GM12878 (cell line): ENCODE data around the gene KLK2. TPM values are rescaled to one million over a fixed set of nuclear protein-coding genes. Genes with fewer than 3 reads are reported as not detected.

Experiments used
- ATAC-seq: fragments of 200-7000 bp; cut with Tn5 transposase; 3 replicates; pipeline ENCODE4 v1.9.1; 2020; ENCODE audit warnings: mild to moderate bottlenecking, moderate library complexity
- BruUV-seq: library from RNA; stranded (reverse); fragments of 400-500 nt; replicated peaks from 2 replicates; lab custom pipeline; 2021; lab: Mats Ljungman, UMichigan
- CTCF ChIA-PET: fragments of 300-600 bp; sonication (Branson Sonifier 250); formaldehyde crosslinking; extraction: SDS; loops from one replicate; lab custom pipeline; 2021; ENCODE audit warnings: inconsistent platforms; lab: Yijun Ruan, JAX
- POLR2A ChIA-PET: fragments of 350-600 bp; formaldehyde crosslinking; extraction: SDS; loops from one replicate; lab custom pipeline; 2021; ENCODE audit warnings: inconsistent platforms; lab: Charles Lee
- RAD21 ChIA-PET: fragments of 300-600 bp; sonication (Branson Sonifier 250); formaldehyde crosslinking; loops from one replicate; lab custom pipeline; 2023; ENCODE audit warnings: antibody characterized with exemption; ENCODE audit not compliant: unreplicated experiment; lab: Charles Lee
- SMC1A ChIA-PET: fragments of 300-600 bp; sonication (Branson Sonifier 250); formaldehyde crosslinking; loops from one replicate; lab custom pipeline; 2023; ENCODE audit not compliant: unreplicated experiment, uncharacterized antibody; lab: Charles Lee
- DNase-seq: peaks from one replicate; pipeline ENCODE4 v3.0.0-alpha.2; 2011; ENCODE audit warnings: low read depth, low spot score
- FAIRE-seq: peaks from 3 replicates; lab custom pipeline; 2011; peaks lifted over from hg19 to GRCh38; lab: Jason Lieb, UNC
- H2AFZ ChIP-seq: 2 replicates; pipeline ENCODE4 v1.6.0; 2011; ENCODE audit warnings: low read depth, low read length, control low read depth; ENCODE audit not compliant: control insufficient read depth
- H3K27ac ChIP-seq: 2 replicates; pipeline ENCODE4 v1.5.1; 2011; ENCODE audit warnings: control low read depth; ENCODE audit not compliant: control insufficient read depth, insufficient read depth
- H3K27me3 ChIP-seq, 2 experiments: replicated peaks in 1 of 2; 2 replicates each; pipeline versions ENCODE4 v1.6.0 to v1.6.1; 2011; ENCODE audit warnings: low read length in 1 of 2; ENCODE audit not compliant: control insufficient read depth in 2 of 2, insufficient read depth in 2 of 2
- H3K36me3 ChIP-seq, 2 experiments: 2 replicates each; pipeline ENCODE4 v1.5.1; 2011; ENCODE audit warnings: low read length in 1 of 2; ENCODE audit not compliant: control insufficient read depth in 2 of 2, insufficient read depth in 2 of 2
- H3K4me1 ChIP-seq: 2 replicates; pipeline ENCODE4 v1.6.1; 2011; ENCODE audit warnings: mild to moderate bottlenecking, low read length, moderate library complexity, mixed read lengths; ENCODE audit not compliant: control insufficient read depth, insufficient read depth
- H3K4me2 ChIP-seq: 2 replicates; pipeline ENCODE4 v1.6.0; 2011; ENCODE audit warnings: control low read depth; ENCODE audit not compliant: control insufficient read depth, insufficient read depth
- H3K4me3 ChIP-seq: fragments of 200-600 bp; sonication (generic); 2 replicates; pipeline ENCODE4 v1.5.1; 2016
- H3K79me2 ChIP-seq: 2 replicates; pipeline ENCODE4 v1.6.0; 2011; ENCODE audit warnings: low read length; ENCODE audit not compliant: control insufficient read depth, insufficient read depth
- H3K9ac ChIP-seq: 2 replicates; pipeline ENCODE4 v1.8.0; 2011; ENCODE audit warnings: low read length, control low read depth, mixed read lengths; ENCODE audit not compliant: control insufficient read depth, insufficient read depth
- H3K9me3 ChIP-seq: replicated peaks from 3 replicates; pipeline ENCODE4 v1.5.1; 2011; ENCODE audit warnings: mild to moderate bottlenecking, low read length; ENCODE audit not compliant: control insufficient read depth, insufficient read depth
- H4K20me1 ChIP-seq: 2 replicates; pipeline ENCODE4 v1.6.0; 2011; ENCODE audit not compliant: control insufficient read depth, insufficient read depth
- ZBTB40 ChIP-seq: fragments of 450-650 bp; IDR thresholded peaks from 2 replicates; pipeline ENCODE4 v1.6.1; 2016; ENCODE audit warnings: mild to moderate bottlenecking, moderate library complexity, borderline replicate concordance
- WGBS: methylation state at CpG from one replicate; pipeline ENCODE4 v1.1.6; 2016; ENCODE audit warnings: low lambda C conversion rate; ENCODE audit not compliant: insufficient replicate concordance, insufficient coverage; ENCODE audit errors: missing lambda C conversion rate; 5-methylcytosine and 5-hydroxymethylcytosine counted together
- in situ Hi-C: fragments of 300-500 bp; cut with MboI; formaldehyde crosslinking; loops from 9 replicates; pipeline ENCODE4 v1.14.3; 2018; ENCODE audit warnings: mixed read lengths
- intact Hi-C: fragments of 100-400 bp; cut with micrococcal nuclease; formaldehyde crosslinking; loops from one replicate; pipeline ENCODE4 v1.14.2; 2022; ENCODE audit not compliant: unreplicated experiment
- polyA plus RNA-seq, 11 experiments: library from polyadenylated mRNA; depleted of rRNA in 4 of 11; unstranded in 6 of 11; stranded (reverse) in 5 of 11; fragments of >200 nt; fragmentation: Nextera tagmentation in 4 of 11; fragmentation: Illumina TruSeq in 1 of 11; extraction: Ambion mirVana in 4 of 11; extraction: Trizol in 1 of 11; gene quantifications; 1 replicate in 1 of 11; 2 replicates in 10 of 11; pipeline versions ENCODE4 v1.2.1 to v1.2.3, GENCODE V29; 2011 to 2016; ENCODE audit warnings: inconsistent platforms in 2 of 11, missing spikeins in 2 of 11, low read depth in 1 of 11
- total RNA-seq, 4 experiments: library from RNA; depleted of rRNA in 3 of 4; stranded (reverse); fragments of >200 nt in 3 of 4; fragmentation: Illumina TruSeq in 1 of 4; extraction: Trizol in 1 of 4; gene quantifications; 2 replicates each; pipeline versions ENCODE4 v1.2.1 to v1.2.3, GENCODE V29; 2013 to 2021
- TF ChIP-seq, protein P1 (sequence below): IDR thresholded peaks from 2 replicates; pipeline ENCODE4 v1.6.1; 2012; ENCODE audit warnings: low read depth, low read length, improper control_type of control experiment

KLK2 gene
- total and polyA plus RNA-seq, 10 of the 15 experiments (the other 5 are each of a cell fraction or from before 2014, with no cell fraction given), result 0.19 to 3.1 (median 1.2) TPM

DNA sequence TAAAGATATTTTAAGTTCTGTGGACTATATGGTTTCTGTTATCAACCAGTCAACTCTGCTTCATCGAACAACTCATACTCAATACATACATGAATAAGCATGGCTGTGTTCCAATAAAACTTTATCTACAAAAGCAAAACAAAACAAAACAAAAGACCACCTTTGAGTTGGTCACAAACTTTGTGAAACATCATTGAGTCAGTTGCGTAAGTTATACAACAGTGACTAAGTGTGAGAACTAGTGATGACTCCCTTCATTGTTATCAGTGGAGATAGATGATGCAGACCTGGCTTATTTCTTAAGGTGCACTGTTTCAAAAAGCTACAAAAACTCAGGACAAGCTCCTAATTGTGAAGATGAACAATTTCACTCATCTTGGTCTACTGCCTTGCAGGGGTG, 52.5 kb downstream of the KLK2 start:
- H2AFZ ChIP-seq, result no peak overlapping the region
- H3K4me2 ChIP-seq, result no peak overlapping the region
- ATAC-seq, result no peak
- no TSS peak for BruUV-seq
- no peak overlapping the region for H3K27ac ChIP-seq
- no peak overlapping the region for H3K4me3 ChIP-seq
- no peaks in the 10 kb centered on the region for H4K20me1 ChIP-seq
- ChIA-PET SMC1A (interaction anchor here (0.8 to 1.0 kb wide), 2 partner anchors 13 to 256 kb away, joined by 3 read pairs; no protein-coding TSS in a partner anchor), POLR2A (no interaction called here)
- in situ Hi-C loops, result loop anchor here (10.0 kb wide), 1 partner anchor 391 kb away; no protein-coding TSS in a partner anchor
- no peaks in the 10 kb centered on the region for H3K36me3 ChIP-seq
- TF ChIP-seq, protein P1, sequence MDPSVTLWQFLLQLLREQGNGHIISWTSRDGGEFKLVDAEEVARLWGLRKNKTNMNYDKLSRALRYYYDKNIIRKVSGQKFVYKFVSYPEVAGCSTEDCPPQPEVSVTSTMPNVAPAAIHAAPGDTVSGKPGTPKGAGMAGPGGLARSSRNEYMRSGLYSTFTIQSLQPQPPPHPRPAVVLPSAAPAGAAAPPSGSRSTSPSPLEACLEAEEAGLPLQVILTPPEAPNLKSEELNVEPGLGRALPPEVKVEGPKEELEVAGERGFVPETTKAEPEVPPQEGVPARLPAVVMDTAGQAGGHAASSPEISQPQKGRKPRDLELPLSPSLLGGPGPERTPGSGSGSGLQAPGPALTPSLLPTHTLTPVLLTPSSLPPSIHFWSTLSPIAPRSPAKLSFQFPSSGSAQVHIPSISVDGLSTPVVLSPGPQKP, result no peak
- peak; percentile 59 for TF ChIP-seq ZBTB40
- TF ChIP-seq, all 136 proteins: peak for 1
- DNase-seq, result no peak
- Histone ChIP-seq H3K4me1 (no peaks in the 10 kb centered on the region), H3K79me2 (no peaks in the 10 kb centered on the region), H3K9me3 (no peaks in the 10 kb centered on the region), H3K9ac (no peak overlapping the region), H3K27me3 (no peaks in the 10 kb centered on the region)
- ChIA-PET CTCF (interaction anchor here (0.8 to 2.1 kb wide), 3 partner anchors 8 to 133 kb away, joined by 3 to 11 read pairs (median 6); no protein-coding TSS in a partner anchor), RAD21 (no interaction called here)
- intact Hi-C loops, result no loop called here
- WGBS, result 67% methylated on average over 2 of the region's 2 CpGs
- no peak for FAIRE-seq
